ENCODE results near the gene SELE. TPM values are rescaled to one million over a fixed set of nuclear protein-coding genes. Genes with fewer than 3 reads are reported as not detected.
"Not testable (repeated sequence)": the region's sequence is repeated elsewhere in the genome, so short reads cannot be mapped to it uniquely, and the experiment has no call there.

Gene SELE
- total RNA-seq, 2 donors from 2014 or later, result not detected

DNA sequence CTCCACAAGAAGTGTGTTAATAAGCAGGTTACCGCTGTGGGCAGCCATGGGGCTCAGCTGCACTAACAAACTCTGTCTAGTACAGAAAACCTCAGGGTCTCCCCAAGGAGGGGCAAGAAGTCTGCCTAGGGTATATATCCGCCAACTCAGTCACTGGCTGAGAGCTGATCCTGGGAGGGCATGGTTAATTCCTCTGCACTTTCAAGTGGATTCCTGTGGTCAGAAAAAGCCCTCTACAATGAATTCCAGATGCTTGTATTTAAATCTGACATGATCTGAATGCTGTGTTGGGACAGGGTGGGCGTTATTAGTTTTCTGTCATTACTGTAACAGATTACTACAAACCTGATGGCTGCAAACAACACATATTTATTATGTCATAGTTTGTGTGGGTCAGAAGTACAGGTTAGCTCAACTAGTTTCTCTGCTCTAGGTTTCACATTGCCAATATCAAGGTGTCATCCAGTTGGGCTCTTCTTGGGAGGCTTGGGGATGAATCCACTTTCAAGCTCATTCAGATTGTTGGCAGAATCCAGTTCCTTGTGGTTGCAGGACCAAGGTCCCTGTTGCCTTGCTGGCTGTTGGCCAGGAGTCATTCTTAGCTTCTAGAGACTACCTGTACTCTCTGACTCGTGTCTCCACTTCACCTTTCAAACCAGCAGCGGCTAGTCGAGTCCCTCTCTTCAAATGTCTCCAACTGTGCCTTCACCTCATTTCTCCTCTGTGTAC is 8.0 kb upstream of the SELE start:
- ATAC-seq, result no peak
- Mint-ChIP-seq H3K36me3 (no peaks in the 10 kb centered on the region), H3K4me1 (ENCODE audit: low read depth in 2 of 2) (no peaks in the 10 kb centered on the region)

DNA sequence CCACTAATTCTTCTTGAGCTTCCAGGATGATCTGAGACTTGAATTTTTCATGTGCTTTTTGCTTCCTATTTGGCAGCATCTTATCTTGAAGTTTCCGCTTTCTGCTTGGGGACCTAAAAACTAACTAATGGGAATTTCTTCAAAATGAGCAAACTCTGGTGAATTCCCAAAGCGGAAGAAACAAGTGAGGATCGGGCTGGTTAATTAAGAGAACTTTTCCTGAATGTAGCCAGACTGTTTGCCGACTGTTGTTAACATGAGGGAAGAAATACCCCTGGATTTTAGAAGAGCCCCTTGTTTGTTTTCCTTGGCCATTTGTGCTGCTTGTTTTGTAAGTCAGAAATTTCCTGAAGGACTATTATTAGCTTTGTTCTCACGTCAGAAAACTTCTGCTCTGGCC is 6.1 kb upstream of the SELE start:
- Mint-ChIP-seq H3K9me3 (no peaks in the 10 kb centered on the region), H3K4me1 (ENCODE audit: low read depth in 2 of 2) (no peaks in the 10 kb centered on the region), H3K27ac (no peak overlapping the region), H3K27me3 (peaks cover 22 to 28% of the 10 kb centered on the region in 2 donors), H3K4me3 (no peak overlapping the region), H3K36me3 (no peaks in the 10 kb centered on the region)
- ATAC-seq (no peak), DNase-seq (ENCODE audit: low spot score) (no peak)

More for the DNA sequence above, 8.0 kb upstream of the SELE start:
- Mint-ChIP-seq H3K27me3 (peaks cover 16 to 26% of the 10 kb centered on the region in 2 donors), H3K27ac (no peak overlapping the region), H3K4me3 (no peak overlapping the region), H3K9me3 (no peaks in the 10 kb centered on the region)
- no peak for DNase-seq (ENCODE audit: low spot score)

GRCh38 chr1:169731446-169731845 is 2.4 kb downstream of the SELE start:
- H3K27me3 Mint-ChIP-seq, result peaks cover 24 to 28% of the 10 kb centered on the region in 2 donors
- no peak overlapping the region for H3K27ac Mint-ChIP-seq
- H3K36me3 Mint-ChIP-seq, result no peaks in the 10 kb centered on the region
- no peak for DNase-seq (ENCODE audit: low spot score)
- no peak overlapping the region for H3K4me3 Mint-ChIP-seq
- no peak for ATAC-seq
- H3K4me1 Mint-ChIP-seq (ENCODE audit: low read depth in 2 of 2), result no peaks in the 10 kb centered on the region
- H3K9me3 Mint-ChIP-seq, result no peaks in the 10 kb centered on the region

DNA sequence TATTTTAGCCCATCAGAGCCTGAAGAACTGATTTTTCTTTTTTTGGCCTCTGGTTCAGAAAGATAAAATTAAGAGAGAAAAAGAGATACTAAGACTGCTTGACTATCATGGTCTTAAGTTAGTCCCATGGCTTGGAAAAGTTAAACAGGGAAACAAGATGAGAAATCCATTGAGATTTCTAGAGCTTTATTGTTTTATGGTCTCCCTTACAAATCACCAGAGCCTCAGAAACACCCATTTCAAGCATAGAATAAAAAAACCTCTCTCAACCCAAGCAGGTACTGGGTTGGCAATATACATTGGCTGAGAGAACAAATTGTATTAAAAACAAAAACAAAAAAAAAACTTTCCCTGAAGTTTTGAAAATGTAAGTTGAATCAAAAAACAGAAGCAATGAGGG is 3.9 kb downstream of the SELE start:
- no peaks in the 10 kb centered on the region for H3K36me3 Mint-ChIP-seq
- no peak overlapping the region for H3K27ac Mint-ChIP-seq
- no peak for DNase-seq (ENCODE audit: low spot score)
- H3K27me3 Mint-ChIP-seq, result peaks cover 24 to 25% of the 10 kb centered on the region in 2 donors
- no peak overlapping the region for H3K4me3 Mint-ChIP-seq
- H3K4me1 Mint-ChIP-seq (ENCODE audit: low read depth in 2 of 2), result no peaks in the 10 kb centered on the region
- H3K9me3 Mint-ChIP-seq, result no peaks in the 10 kb centered on the region
- ATAC-seq, result no peak

GRCh38 chr1:169727307-169727706 is 6.6 kb downstream of the SELE start:
- DNase-seq (ENCODE audit: low spot score) (no peak), ATAC-seq (no peak)
- Mint-ChIP-seq H3K27ac (no peak overlapping the region), H3K4me1 (ENCODE audit: low read depth in 2 of 2) (no peaks in the 10 kb centered on the region), H3K27me3 (peaks cover 16 to 19% of the 10 kb centered on the region in 2 donors), H3K4me3 (no peak overlapping the region), H3K36me3 (no peaks in the 10 kb centered on the region), H3K9me3 (no peaks in the 10 kb centered on the region)

- H3K9me3 Mint-ChIP-seq, result no peaks in the 10 kb centered on the region
- H3K27me3 Mint-ChIP-seq, result peaks cover 16 to 18% of the 10 kb centered on the region in 2 donors
- no peak overlapping the region for H3K4me3 Mint-ChIP-seq
- ATAC-seq (no peak), DNase-seq (ENCODE audit: low spot score) (no peak)
- no peak overlapping the region for H3K27ac Mint-ChIP-seq
- no peaks in the 10 kb centered on the region for H3K4me1 Mint-ChIP-seq (ENCODE audit: low read depth in 2 of 2)
- no peaks in the 10 kb centered on the region for H3K36me3 Mint-ChIP-seq
Observed at GRCh38 chr1:169726851-169727250, 7.0 kb downstream of the SELE start.

DNA sequence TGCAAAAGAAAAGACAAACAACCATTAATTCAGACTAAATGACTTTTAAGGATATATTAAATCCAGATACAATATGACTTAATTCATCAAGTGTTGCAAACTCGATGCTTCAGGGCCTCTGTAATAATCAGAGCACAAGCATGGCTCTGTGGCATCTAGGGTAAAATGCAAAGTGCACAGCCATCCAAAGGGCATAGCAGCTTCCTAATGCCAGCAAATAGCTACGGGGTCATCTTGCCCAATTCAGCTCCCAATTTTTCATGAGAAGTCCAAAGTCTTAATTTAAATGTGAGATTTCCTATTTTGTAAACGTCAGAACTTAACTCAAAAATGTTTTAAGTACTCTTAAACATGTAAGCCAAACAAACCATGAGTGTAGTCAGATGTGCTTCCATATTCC is 7.9 kb downstream of the SELE start:
- no peaks in the 10 kb centered on the region for H3K36me3 Mint-ChIP-seq
- DNase-seq (ENCODE audit: low spot score), result no peak
- no peak for ATAC-seq
- peaks cover 11 to 13% of the 10 kb centered on the region in 2 donors for H3K27me3 Mint-ChIP-seq
- no peak overlapping the region for H3K4me3 Mint-ChIP-seq
- H3K9me3 Mint-ChIP-seq, result no peaks in the 10 kb centered on the region
- H3K27ac Mint-ChIP-seq, result no peak overlapping the region
- H3K4me1 Mint-ChIP-seq (ENCODE audit: low read depth in 2 of 2), result no peaks in the 10 kb centered on the region

DNA sequence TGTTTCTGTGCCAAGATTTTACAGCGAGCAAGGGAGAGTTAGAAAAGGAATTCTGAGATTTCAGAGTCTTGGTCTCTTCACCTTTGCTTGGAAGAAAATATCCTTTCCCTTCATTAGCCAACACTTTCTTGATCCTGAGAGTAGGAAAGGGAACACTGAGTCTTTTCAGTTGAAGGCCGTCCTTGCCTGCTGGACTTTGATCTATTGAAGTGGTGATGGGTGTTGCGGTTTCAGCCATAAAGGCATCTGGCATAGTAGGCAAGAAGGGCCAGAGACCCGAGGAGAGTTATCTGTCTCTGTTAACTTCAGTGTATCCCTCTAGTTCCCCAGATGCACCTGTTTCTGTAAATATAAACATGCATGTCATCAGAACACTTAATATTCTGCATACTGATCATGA is 9.7 kb downstream of the SELE start:
- no peaks in the 10 kb centered on the region for H3K4me1 Mint-ChIP-seq (ENCODE audit: low read depth in 2 of 2)
- H3K4me3 Mint-ChIP-seq, result no peak overlapping the region
- DNase-seq (ENCODE audit: low spot score), result no peak
- H3K27me3 Mint-ChIP-seq, result peaks cover 8 to 13% of the 10 kb centered on the region in 2 donors
- no peaks in the 10 kb centered on the region for H3K9me3 Mint-ChIP-seq
- no peak overlapping the region for H3K27ac Mint-ChIP-seq
- no peaks in the 10 kb centered on the region for H3K36me3 Mint-ChIP-seq
- no peak for ATAC-seq

- H3K9me3 Mint-ChIP-seq, result no peaks in the 10 kb centered on the region
- DNase-seq (ENCODE audit: low spot score) (no peak), ATAC-seq (no peak)
- no peaks in the 10 kb centered on the region for H3K4me1 Mint-ChIP-seq (ENCODE audit: low read depth in 2 of 2)
- no peaks in the 10 kb centered on the region for H3K36me3 Mint-ChIP-seq
- peaks cover 8 to 17% of the 10 kb centered on the region in 2 donors for H3K27me3 Mint-ChIP-seq
- no peak overlapping the region for H3K4me3 Mint-ChIP-seq
- no peak overlapping the region for H3K27ac Mint-ChIP-seq
Observed at GRCh38 chr1:169723763-169724162, 10.1 kb downstream of the SELE start.

DNA sequence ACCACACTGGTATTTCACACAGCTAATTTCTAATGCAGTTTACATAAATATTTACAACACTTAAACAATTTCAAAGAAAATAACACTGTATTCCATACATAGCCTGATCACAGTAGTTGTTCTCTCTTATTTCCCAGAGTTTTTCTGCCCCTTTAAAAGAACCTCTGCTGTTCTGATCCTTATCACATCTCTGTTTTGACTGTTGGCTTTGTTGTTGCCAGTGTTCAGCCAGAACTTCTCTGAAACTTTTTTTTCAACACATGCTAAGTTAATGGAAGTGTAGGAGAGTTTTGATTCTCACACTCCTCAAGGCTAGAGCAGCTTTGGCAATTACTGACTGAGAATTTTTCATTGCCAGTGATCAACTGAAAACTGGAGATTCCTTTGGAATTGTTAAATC is 11.1 kb downstream of the SELE start:
- Mint-ChIP-seq H3K27me3 (peaks cover 12 to 22% of the 10 kb centered on the region in 2 donors), H3K4me3 (no peak overlapping the region), H3K9me3 (no peaks in the 10 kb centered on the region), H3K36me3 (no peaks in the 10 kb centered on the region), H3K4me1 (ENCODE audit: low read depth in 2 of 2) (no peaks in the 10 kb centered on the region), H3K27ac (no peak overlapping the region)
- DNase-seq (ENCODE audit: low spot score), result no peak
- ATAC-seq, result no peak

DNA sequence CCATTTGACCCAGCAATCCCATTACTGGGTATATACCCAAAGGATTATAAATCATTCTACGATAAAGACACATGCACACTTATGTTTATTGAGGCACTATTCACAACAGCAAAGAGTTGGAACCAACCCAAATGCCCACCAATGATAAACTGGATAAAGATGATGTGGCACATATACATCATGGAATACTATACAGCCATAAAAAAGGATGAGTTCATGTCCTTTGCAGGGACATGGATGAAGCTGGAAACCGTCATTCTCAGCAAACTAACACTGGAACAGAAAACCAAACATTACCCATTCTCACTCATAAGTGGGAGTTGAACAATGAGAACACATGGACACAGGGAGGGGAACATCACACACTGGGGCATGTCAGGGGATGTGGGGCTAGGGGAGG is 18.8 kb downstream of the SELE start:
- Mint-ChIP-seq H3K36me3 (peaks cover 11% of the 10 kb centered on the region), H3K4me1 (ENCODE audit: low read depth in 2 of 2) (peaks cover 11 to 12% of the 10 kb centered on the region in 2 donors), H3K27me3 (peaks cover 12 to 18% of the 10 kb centered on the region in 2 donors)
- not testable (repeated sequence) for ATAC-seq; H3K4me3 Mint-ChIP-seq; H3K27ac Mint-ChIP-seq; DNase-seq (ENCODE audit: low spot score); H3K9me3 Mint-ChIP-seq

DNA sequence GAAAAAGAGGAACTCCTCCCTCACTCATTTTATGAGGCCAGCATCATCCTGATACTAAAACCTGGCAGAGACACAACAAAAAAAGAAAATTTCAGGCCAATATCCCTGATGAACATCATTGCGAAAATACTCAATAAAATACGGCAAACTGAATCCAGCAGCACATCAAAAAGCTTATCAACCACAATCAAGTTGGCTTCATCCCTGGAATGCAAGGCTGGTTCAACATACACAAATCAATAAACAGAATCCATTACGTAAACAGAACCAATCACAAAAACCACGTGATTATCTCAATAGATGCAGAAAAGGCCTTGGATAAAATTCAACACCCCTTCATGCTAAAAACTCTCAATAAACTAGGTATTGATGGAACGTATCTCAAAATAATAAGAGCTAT is 20.8 kb downstream of the SELE start:
- not testable (repeated sequence) for DNase-seq (ENCODE audit: low spot score); H3K27me3 Mint-ChIP-seq; H3K4me3 Mint-ChIP-seq; H3K27ac Mint-ChIP-seq; ATAC-seq; H3K9me3 Mint-ChIP-seq
- peaks cover 24 to 27% of the 10 kb centered on the region in 2 donors for H3K4me1 Mint-ChIP-seq (ENCODE audit: low read depth in 2 of 2)
- H3K36me3 Mint-ChIP-seq, result peaks cover 11% of the 10 kb centered on the region

DNA sequence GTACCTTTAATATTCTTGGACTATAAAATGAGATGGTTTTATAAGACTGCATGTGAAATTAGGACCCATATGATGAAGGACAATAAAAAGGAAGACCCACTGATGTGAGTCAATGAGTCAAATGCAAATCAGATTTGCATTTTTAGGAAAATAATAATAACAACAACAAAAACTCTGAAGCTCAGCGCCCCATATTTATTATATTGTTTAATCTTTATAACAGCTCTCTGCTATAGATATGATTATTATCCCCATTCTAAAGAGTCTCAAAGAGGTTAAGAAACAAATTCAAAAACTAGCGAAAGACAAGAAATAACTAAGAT is 21.6 kb downstream of the SELE start:
- peak overlapping the region; percentile 52 to 80 for H3K27ac Mint-ChIP-seq
- H3K4me1 Mint-ChIP-seq (ENCODE audit: low read depth in 2 of 2), result peaks cover 26 to 30% of the 10 kb centered on the region in 2 donors

GRCh38 chr1:169711469-169712308 is 22.2 kb downstream of the SELE start, which contains the start of gene SELL:
Gene SELL (minus strand): TSS chr1:169711620. CDS start chr1:169711498, 122 bp downstream.
- H3K36me3 Mint-ChIP-seq, result peaks cover 11% of the 10 kb centered on the region
- peaks cover 5 to 8% of the 10 kb centered on the region in 2 donors for H3K27me3 Mint-ChIP-seq
- H3K4me1 Mint-ChIP-seq (ENCODE audit: low read depth in 2 of 2), result peaks cover 30 to 35% of the 10 kb centered on the region in 2 donors
- H3K9me3 Mint-ChIP-seq, result no peaks in the 10 kb centered on the region
- H3K27ac Mint-ChIP-seq, result peak within 1 kb of the TSS; percentile 52 to 80
- H3K4me3 Mint-ChIP-seq, result peak within 1 kb of the TSS; percentile 84
- ATAC-seq, result peak; percentile 90
- DNase-seq (ENCODE audit: low spot score), result peak; percentile 77

More for the DNA sequence above, 21.6 kb downstream of the SELE start:
- ATAC-seq (no peak), DNase-seq (ENCODE audit: low spot score) (no peak)
- H3K36me3 Mint-ChIP-seq, result peaks cover 11% of the 10 kb centered on the region
- H3K9me3 Mint-ChIP-seq, result no peaks in the 10 kb centered on the region
- H3K27me3 Mint-ChIP-seq, result peaks cover 5 to 8% of the 10 kb centered on the region in 2 donors
- peak overlapping the region; percentile 84 for H3K4me3 Mint-ChIP-seq
